ENCODE measurements around the gene GTF2E1. TPM values are rescaled to one million over a fixed set of nuclear protein-coding genes. Genes with fewer than 3 reads are reported as not detected.

GTF2E1 gene
- total RNA-seq, 4 donors from 2014 or later = 11.4 to 21.0 (median 15.3) TPM

DNA sequence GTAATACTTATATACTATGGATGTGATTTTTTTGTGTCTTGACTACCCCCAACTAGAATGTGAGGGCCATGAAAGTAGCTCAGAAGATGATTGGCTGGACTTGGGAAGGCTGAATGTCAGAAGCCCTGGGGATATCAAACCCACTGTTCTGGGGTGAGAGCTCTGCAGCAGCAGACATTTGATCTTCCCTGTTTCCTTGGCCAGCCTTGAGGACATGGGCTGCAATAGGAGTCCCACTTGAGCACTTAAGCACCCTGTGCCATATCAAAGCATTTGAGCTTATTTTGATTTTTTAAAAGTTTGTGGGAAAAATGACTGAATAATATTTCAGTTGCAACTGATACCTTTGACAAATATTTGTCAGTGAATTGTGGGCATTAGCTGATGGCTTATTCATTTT lies 21.7 kb downstream of the GTF2E1 start:
- Histone ChIP-seq H3K36me3 (no peaks in the 10 kb centered on the region), H3K27me3 (no peaks in the 10 kb centered on the region), H3K4me3 (no peak overlapping the region), H3K27ac (no peak overlapping the region), H3K4me1 (peaks cover 3 to 31% (median 17%) of the 10 kb centered on the region in 3 donors), H3K9me3 (no peaks in the 10 kb centered on the region)
- ATAC-seq = no peak
- TF ChIP-seq, protein P1, sequence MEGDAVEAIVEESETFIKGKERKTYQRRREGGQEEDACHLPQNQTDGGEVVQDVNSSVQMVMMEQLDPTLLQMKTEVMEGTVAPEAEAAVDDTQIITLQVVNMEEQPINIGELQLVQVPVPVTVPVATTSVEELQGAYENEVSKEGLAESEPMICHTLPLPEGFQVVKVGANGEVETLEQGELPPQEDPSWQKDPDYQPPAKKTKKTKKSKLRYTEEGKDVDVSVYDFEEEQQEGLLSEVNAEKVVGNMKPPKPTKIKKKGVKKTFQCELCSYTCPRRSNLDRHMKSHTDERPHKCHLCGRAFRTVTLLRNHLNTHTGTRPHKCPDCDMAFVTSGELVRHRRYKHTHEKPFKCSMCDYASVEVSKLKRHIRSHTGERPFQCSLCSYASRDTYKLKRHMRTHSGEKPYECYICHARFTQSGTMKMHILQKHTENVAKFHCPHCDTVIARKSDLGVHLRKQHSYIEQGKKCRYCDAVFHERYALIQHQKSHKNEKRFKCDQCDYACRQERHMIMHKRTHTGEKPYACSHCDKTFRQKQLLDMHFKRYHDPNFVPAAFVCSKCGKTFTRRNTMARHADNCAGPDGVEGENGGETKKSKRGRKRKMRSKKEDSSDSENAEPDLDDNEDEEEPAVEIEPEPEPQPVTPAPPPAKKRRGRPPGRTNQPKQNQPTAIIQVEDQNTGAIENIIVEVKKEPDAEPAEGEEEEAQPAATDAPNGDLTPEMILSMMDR (IDR thresholded peaks at IDR 0.05) = no peak
- TF ChIP-seq EP300 (IDR thresholded peaks at IDR 0.05) (no peak), POLR2A (IDR thresholded peaks at IDR 0.05) (no peak), POLR2AphosphoS5 (IDR thresholded peaks at IDR 0.05) (no peak)

DNA sequence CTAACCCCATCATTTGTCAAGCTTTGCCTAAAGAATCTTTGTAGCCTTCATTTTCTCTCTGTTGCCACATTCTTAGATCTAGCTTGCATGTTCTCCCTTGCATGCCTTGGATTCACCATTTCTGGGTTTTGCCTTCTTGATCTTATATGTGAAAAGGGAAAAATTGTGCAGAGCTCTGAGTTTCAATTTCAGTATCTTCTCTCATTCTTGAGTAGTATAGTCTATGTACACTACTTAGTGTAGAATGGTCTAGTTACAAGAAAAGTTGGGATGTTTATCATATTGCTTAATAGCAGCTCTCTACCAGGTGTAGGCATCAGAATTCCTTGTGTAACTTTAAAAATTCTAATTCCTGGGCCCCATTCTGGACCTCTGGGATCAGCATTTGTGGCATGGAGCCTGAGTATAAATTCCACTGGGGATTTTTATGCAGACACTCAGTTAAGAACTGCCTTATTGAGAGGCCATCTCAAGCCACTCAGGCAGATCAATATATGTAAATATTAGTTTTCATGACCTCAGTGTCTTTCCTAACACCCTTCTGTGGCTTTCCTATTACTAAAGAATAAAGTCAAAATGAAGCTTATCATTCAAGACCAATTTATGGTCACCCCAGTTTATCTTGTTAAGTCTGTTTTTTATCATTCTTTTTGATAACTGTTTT lies 23.4 kb downstream of the GTF2E1 start:
- H3K27ac ChIP-seq = no peak overlapping the region
- H3K27me3 ChIP-seq = no peaks in the 10 kb centered on the region
- TF ChIP-seq POLR2AphosphoS5 (IDR thresholded peaks at IDR 0.05) (no peak), POLR2A (IDR thresholded peaks at IDR 0.05) (no peak), EP300 (IDR thresholded peaks at IDR 0.05) (no peak)
- TF ChIP-seq, protein P1 (IDR thresholded peaks at IDR 0.05) = no peak
- ATAC-seq = no peak
- no peaks in the 10 kb centered on the region for H3K9me3 ChIP-seq
- H3K4me1 ChIP-seq = peaks cover 3 to 48% (median 21%) of the 10 kb centered on the region in 3 donors
- no peak overlapping the region for H3K4me3 ChIP-seq
- H3K36me3 ChIP-seq = no peaks in the 10 kb centered on the region

DNA sequence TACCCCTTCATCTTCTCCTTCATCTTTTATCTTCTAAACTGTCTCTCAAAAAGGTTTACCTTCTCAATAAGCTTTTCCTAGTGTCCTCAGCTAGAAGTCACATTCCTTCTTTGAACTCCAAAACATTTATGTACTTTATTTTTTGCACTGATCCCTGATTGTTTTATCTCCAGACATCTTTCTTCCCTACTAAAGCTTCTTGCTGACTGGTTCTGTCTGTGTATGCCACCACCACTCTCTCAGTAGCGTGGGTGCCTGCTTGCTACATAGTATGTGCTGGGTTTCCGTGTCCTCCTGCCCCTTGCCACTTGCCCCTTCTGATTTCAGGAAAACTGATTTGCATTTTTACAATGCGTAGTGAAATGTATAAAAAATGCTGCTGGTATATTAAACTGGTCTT lies 24.0 kb downstream of the GTF2E1 start:
- 82 to 89% methylated on average over 2 to 3 of the region's 3 CpGs for WGBS, 2 donors (ENCODE audit: low coverage in 1 of 2)
- H3K36me3 ChIP-seq = no peaks in the 10 kb centered on the region
- no peak for ATAC-seq
- peaks cover 3 to 54% (median 24%) of the 10 kb centered on the region in 3 donors for H3K4me1 ChIP-seq
- no peak overlapping the region for H3K4me3 ChIP-seq
- no peaks in the 10 kb centered on the region for H3K27me3 ChIP-seq
- TF ChIP-seq, protein P1 (IDR thresholded peaks at IDR 0.05) = no peak
- TF ChIP-seq EP300 (IDR thresholded peaks at IDR 0.05) (no peak), POLR2A (IDR thresholded peaks at IDR 0.05) (no peak), POLR2AphosphoS5 (IDR thresholded peaks at IDR 0.05) (no peak)
- H3K27ac ChIP-seq = no peak overlapping the region
- H3K9me3 ChIP-seq = no peaks in the 10 kb centered on the region

DNA sequence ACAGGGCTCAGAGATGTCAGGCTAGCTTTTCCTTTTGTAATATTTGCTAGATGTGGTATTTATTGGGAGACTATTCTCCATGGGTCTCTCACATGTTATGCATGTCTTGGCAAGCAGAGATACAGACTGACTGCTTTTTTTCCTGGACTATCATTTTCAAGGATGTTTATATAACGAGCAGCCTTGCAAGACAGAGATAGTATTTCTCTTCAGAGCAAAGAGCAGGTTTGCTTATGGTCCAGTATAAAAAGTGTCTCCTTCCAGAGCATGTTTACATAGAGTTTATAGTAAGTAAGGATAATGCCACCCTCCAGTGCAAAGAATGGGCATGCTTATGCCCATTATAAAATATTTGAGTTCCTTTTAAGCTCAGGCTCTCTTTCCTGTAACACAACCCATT lies 24.6 kb downstream of the GTF2E1 start:
- peaks cover 3 to 60% (median 29%) of the 10 kb centered on the region in 3 donors for H3K4me1 ChIP-seq
- no peak for ATAC-seq
- 10 to 23% methylated on average over 1 of the region's 1 CpG for whole genome bisulfite sequencing, 2 donors (ENCODE audit: low coverage in 1 of 2)

DNA sequence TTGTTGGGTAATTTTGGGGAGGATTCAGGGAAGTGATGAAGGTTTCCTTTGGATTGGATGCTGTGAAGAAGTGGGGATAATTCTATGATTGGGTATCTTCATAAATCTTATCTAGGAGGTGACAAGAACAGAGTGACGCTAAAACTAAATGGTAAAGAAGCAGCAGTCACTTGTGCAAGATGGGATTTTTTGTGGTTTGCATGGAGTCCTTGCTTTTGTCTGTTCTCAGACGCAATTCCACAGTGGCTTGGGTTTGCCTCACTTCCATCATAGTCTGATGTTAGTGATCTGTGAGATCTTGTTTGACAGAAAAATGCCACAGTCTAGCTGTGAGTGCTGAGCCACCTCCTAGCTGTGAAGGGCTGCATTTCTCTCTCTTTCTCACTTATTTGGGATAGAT lies 26.9 kb downstream of the GTF2E1 start:
- no peaks in the 10 kb centered on the region for H3K36me3 ChIP-seq
- H3K4me1 ChIP-seq = peaks cover 3 to 71% (median 36%) of the 10 kb centered on the region in 3 donors
- H3K27ac ChIP-seq = peak overlapping the region in 3 of 4 donors; percentile 76 to 93 (median 77)
- no peaks in the 10 kb centered on the region for H3K9me3 ChIP-seq
- TF ChIP-seq POLR2A (IDR thresholded peaks at IDR 0.05) (no peak), EP300 (IDR thresholded peaks at IDR 0.05) (no peak), POLR2AphosphoS5 (IDR thresholded peaks at IDR 0.05) (no peak)
- TF ChIP-seq, protein P1 (IDR thresholded peaks at IDR 0.05) = no peak
- no peak overlapping the region for H3K4me3 ChIP-seq
- ATAC-seq = no peak
- H3K27me3 ChIP-seq = no peaks in the 10 kb centered on the region
- 91 to 96% methylated on average over 2 of the region's 2 CpGs for WGBS, 2 donors (ENCODE audit: low coverage in 1 of 2)

More for the DNA sequence above, 24.6 kb downstream of the GTF2E1 start:
- TF ChIP-seq, protein P1 (IDR thresholded peaks at IDR 0.05) = no peak
- TF ChIP-seq POLR2A (IDR thresholded peaks at IDR 0.05) = no peak
- Histone ChIP-seq H3K27ac (peak overlapping the region in 1 of 4 donors; percentile 3), H3K27me3 (no peaks in the 10 kb centered on the region), H3K36me3 (no peaks in the 10 kb centered on the region), H3K9me3 (no peaks in the 10 kb centered on the region), H3K4me3 (no peak overlapping the region)

Data from gastroesophageal sphincter (tissue), 4 donors.